Measurements from ENCODE around the gene TM9SF2.

The TM9SF2 gene

DNA sequence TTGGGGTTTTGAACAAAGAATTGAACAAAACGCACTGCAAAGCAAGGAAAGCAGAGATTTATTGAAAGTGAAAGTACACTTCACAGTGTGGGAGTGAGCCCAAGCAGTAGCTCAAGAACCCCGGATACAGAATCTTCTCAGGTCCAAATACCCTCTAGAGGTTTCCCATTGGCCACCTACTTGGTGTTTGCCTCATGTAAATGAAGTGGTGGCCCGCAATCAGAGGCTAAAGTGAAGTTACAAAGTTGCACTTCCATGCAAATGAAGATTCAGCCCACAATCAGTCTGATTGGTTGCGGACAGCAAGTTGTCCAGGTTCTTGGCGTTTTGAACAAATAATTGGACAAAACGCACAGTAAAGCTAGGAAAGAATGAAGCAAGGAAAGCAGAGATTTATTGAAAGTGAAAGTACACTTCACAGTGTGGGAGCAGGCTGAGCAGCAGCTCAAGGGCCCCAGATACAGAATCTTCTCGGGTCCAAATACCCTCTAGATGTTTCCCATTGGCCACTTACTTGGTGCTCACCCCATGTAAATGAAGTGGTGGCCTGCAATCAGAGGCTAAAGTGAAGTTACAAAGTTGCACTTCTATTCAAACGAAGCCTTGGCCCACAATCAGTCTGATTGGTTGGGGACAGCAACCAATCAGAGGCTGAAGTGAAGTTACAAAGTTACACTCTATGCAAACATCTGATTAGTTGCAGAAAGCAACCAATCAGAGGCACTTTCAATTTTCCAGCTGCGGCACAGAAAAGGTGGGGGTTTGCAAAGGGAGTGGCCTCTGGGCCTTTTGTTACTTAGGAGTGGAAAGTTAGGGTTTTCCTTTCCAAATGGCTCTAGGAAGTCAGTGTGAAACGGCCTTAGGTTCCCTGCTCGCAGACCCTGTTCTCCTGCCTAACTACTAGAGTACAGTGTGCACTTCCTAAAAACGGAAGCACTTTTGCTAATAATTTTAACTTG is 4.8 kb upstream of the TM9SF2 start:
- DNase-seq: peak; percentile 49

DNA sequence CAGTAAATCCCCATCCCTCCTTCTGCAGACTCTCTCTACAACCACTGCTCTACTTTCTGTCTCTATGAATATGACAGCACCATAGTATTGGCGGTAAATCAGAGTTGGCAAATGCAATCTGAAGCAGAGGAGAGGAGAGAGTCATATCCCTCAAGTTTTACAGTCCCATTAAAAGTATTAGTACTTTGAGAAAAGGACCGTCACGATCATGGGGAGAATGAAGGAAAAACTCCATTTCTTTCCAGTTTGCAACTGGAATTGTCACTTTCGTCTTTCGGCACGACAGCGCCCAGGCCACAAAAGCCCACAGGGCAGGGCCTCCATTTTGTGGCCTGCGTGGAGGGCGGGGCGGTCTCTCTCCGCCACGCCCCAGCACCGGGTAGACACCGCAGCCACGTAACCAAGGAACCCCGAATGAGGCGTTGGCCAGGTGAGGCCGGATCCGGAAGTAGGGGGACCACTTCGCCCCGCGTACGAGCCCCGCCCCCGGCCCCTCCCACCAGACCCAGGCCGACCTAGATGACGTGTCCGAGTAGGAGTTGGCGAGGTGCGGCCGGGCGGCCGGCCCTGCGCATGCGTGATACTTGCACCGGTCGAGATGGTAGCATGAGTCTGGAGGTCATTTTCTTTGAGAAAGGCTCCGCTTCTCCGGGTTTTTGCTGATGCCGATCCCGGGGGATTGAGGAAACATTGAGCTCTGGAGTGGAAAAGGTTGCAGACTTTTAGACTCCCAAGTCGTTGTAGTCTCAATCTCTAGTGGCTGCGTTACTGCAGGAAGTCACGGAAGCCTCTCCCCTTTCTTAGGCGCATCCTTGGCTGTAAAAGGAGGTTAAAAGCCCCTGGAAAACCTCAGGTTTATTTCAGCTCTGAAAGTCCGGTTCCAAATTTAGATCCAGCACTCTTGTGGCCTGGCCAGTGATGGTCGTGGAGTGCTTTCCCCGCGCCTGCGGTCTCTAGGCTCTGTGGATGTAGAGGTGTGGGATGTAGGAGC is 2.8 kb upstream of the TM9SF2 start:
- peak; percentile 94 for DNase-seq

DNA sequence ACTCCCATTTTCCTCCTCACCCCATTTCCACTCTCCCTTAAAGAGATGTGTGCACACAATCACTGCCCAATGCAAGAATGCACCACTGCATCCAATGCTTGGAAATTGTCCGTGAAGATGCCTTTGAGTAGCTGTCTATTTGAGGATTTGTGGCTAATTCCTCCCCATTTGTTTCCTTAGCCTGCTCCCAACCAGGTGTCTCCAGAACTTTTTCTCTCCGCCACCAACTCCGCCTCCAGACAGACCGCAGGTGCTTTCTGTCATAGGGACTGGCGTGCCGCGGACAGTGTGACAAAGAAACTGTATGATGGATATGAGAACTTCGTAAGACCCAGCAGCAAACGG is 461 bp upstream of the TM9SF2 start:
- DNase-seq: no peak

DNA sequence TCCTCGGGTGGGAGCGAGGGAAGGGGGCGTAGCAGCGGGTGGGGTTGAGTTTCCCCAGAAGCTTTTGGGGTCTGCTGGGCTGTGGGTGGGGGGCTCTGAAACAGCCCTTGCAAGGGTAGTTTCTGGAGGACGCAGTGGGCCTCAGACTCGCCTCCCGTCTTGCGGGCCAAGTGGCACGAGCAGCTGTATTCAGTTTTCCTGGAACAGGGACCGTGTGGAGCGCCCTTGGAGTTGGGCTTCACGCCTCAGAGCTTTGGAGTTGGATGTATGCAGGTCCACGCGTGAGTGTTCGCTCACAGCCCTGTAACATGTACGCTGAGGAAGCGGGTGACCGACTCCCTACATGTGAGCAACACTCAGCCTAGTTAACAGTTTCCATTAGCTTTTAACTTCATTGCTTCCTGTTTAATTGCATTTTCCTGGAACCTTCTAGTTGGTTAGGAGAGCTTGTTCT is 603 bp downstream of the TM9SF2 start:
- DNase-seq: peak; percentile 9

DNA sequence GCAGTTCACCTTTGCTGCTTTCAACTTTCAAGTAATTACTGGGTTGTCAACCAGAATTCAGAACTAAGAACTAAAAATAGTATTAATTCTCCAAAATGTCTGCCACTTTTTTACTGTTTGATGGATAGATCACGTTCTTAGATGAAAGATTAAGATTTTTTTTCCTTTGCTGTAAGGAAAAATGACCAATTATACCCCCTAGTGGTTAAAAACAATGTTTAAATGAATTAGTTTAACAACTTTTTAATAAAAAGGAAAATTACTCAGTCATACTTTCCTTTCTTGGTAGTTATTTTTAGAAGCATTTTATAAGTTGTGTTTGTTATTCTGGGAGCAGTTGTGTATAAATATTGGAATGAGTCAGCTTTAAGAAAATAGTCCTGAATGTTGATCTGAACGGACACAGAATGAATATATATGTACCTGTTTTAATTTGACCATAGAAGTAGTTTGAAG is 4.6 kb downstream of the TM9SF2 start:
- DNase-seq: no peak

DNA sequence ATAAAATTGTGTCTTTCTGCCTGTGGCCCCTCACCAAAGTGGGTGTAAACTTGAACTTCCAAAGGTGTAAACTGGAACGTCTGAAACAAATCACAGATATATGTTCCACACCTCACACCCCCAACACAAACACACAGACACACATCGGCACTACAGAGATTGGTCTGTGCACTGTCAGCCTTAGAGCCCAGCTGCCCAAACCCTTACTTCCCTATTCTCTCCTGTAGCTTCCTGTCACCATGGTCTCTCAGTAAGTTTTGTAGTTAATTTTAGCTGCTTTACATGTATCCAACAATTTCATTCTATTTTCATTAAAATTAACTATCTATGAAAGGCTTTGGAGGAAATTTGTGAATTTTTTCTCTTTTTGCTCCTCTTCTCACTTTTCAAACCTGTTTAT is 5.4 kb downstream of the TM9SF2 start:
- no peak for DNase-seq

DNA sequence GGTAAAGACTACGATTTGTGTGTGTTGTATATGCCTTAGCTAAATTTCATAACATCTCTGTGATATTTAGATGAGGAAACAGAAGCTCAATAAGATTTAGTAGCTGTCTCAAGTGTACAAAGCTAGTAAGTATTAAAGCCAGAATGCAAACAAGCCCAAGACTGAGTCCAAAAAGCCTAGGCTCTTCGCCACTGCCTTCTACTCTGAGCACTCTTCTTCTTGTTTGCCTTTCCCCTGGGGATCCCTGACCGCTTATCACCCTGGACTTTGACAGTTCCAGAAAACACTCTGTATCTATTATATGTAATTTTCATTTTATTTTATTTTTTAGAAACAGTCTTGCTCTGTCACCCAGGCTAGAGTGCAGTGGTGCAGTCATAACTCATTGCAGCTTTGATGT is 5.8 kb downstream of the TM9SF2 start:
- no peak for DNase-seq

DNA sequence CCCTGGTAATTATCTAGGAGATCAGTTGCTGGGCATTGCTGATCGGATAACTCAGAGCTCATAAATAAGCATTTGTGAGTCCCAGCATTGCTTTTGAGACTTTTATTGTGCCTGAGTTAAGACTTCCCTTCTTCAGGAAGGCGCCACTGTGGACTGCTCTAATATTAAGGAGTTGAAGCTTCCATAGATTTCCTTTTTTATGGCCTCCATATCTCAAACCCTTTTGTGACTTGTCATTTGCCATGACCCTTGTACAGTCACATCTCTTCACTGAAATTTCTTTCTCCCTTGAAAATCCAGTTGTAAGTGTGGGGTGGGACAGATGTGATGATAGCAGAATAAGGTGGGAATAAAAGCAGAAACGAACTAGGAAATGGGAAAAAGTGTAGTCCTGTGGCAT is 6.3 kb downstream of the TM9SF2 start:
- DNase-seq: no peak

DNA sequence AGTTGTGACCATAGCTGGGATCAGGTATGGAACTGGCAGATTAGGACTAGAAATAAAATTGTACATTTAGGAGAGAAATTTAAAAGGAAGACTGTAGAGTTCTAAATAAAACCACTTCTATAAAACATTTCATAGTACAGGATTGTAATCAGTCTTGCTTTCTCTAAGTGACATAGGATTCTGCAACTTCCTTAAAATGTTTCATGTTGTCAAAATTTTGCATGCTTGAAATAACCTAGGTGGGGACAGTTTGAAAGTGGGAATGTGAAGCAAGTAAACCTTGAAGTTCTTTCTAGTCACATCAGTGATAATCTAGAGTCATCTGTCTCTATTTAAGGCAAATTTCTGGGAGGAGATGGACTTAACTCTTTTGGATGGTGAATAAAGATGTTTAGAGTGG is 6.7 kb downstream of the TM9SF2 start:
- no peak for DNase-seq

DNA sequence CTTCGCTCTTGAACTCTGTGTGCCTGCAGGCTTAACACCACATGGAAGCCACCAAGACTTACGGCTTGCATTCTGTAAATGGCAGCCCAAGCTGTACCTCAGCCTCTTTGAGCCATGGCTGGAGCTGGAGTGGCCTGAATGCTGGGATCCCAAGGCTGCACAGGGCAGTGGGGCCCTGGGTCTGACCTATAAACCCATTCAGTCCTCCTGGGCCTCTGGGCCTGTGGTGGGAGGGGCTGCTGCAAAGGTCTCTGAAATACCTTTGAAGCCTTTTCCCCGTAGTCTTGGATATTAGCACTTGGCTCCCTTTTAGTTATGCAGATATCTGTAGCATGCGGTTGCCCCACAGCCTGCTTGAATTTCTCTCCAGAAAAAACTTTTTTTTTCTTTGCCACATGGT is 8.2 kb downstream of the TM9SF2 start:
- DNase-seq: no peak

DNA sequence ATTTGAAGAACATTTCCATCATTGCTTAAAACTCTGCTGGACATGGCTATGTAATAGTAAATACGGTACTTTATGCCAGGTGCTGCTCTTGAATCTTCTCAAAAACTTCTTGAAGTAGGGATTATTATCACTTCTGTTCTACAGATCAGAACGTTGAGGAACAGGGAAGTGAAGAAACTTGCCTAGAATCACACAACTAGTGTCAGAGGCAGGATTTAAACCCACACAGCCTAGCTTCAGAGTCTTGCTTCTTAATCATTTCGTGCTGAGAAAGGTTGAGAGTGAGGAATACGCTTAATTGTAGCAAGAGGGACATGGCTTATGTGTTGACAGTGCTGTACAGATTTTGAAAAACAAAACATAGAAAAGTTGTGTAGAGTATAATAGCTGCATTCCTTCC is 13.5 kb downstream of the TM9SF2 start:
- DNase-seq: no peak

DNA sequence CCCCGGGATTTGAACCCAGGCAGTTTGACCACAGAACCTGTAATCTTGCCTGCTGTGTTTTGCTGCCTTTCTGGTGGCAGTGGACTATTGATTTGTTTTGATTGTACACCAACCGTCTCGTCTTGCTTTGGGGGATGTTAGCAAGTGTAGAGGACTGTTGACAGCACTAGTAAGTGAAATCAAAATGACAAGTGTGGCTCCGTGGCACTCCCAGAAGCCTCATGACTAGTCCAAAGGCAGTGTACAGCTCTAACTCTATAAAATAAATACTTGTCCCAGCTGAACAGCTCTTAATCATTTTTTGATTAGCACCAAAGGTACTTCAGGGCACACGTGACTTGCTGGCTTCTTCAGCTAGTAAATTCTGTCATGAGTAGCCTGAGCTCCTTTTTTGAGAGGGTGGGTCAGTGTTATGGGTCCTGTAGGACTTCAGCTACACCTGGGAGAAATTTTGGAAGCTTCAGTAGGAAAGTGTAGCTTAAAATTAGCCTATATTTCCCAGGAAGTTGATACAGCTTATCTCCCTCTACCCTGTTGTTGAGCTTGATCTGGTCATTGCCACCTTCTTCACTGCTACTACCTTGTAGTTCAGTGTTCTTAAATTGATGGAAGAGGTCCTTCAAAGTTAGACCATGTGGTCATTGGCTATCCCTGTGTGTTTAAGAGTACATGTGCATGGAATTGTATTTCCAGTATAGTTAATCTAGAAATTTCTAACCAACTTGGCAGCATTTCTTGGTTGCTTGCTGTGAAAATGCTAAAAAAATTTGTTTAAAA is 15.1 kb downstream of the TM9SF2 start:
- DNase-seq: no peak

DNA sequence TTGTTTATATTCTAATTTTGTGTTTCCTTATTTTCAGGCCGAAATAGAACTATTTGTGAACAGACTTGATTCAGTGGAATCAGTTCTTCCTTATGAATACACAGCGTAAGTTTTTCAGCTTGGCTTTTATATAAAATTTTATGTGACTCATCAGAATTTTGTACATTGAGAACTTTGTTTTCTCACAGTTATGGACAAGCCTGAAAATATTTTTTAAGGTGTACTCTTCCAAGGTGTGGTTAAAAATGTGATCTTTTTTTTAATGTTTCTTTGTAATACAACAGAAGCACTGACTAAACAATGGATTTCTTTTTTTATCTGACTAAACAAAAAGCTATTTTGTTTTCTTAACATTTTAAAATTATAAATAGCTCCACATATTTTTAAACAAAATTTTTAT is 16.3 kb downstream of the TM9SF2 start:
- DNase-seq: no peak

DNA sequence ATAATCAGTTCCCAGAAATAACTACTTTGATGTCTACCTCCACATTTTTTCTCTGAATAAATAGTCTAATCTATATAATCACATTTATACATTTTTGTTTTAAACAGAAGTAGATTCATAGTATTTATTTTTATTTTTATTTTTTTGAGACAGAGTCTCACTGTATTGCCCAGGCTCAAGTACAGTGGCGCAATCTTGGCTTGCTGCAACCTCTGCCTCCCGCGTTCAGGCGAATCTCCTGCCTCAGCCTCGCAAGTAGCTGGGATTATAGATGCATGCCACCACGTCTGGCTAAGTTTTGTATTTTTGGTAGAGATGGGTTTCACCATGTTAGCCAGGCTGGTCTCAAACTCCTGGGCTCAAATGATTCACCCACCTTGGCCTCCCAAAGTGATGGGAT is 16.7 kb downstream of the TM9SF2 start:
- no peak for DNase-seq

DNA sequence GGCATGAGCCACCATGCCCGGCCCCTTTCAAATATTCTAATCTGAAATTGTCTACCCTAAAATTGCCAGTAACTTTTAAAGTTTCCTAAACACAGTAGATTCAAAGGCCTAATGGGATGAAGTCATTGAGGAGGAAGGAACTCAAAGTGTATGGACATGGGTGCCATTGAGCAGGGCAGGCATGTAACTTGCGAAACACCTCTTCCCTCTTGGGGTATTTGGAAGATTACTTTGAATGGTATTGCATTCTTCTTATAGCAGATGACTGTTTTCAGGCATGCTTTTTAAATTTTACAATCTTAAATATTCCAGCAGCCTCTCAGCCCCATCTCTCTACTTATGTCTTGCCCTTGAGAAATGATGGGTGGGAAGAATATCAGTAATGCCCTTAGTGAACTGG is 21.0 kb downstream of the TM9SF2 start:
- no peak for DNase-seq

DNA sequence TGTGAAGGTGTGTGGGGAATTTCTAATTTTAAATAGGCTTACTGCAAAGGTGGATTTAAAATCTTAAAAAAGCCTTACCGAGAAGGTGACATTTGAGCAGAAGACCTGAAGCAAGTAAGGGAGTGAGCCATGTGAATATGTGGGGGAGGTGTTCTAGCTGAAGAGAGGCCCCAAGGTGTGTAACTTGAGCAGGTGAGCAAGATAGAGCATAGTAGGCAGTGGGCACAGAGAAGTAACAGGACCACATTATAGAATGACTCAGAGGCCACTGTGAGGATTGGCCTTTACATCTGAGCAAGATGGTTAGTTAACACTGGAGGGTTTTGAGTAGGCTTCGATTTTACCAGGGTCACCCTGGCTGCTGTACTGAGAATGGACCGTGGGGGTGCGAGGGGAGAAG is 22.6 kb downstream of the TM9SF2 start:
- no peak for DNase-seq

DNA sequence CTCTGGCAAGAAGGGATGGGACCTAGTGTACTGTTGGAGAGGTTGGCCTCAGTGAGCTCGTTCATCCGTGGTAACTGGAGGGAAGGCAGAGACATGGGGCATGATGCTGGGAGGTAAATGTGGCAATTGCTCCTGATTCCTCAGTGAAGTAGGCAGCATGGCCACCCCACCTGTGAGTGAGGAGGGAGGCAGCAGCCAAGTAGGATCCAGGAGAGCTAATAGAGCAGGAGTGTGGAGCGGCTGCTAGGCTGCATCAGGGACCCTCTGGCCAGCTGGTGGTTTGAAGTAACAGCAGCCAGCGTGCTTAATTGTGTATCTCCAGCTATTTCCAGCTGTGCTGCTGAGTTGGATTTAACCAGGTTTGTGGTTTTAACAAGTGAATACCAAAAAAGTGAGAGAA is 24.7 kb downstream of the TM9SF2 start:
- DNase-seq: no peak

DNA sequence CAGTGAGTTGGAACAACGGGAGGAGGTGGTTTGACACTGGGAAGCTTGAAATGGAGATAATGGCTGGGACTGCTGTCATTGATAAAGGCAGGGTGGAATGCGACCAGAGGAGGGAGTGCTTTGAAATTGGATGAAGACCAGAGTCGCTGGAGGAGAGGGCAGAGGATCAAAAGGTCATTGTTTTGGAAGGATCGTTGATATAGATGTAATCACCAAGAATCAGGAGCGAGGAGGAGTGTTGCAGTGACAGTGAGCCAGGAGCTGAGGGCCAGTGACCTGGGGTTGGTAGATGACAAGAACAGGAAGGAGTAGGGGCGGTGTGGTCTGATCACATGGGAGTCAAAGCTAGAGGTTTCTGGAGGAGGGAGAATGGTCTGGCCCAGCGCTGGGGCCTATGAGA is 25.3 kb downstream of the TM9SF2 start:
- no peak for DNase-seq

DNA sequence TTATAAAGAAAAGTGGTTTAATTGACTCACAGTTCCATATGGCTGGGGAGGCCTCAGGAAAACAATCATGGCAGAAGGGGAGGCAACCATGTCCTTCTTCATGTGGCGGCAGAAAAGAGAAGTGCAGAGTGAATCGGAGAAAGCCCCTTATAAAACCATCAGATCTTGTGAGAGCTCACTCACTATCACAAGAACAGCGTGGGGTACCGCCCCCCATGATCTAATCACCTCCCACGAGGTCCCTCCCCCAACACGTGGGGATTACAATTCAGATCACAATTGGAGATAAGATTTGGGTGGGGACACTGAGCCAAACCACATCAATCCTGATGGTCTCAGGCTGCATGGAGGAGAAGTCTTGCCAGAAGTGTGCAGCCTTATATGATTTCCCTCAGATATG is 26.0 kb downstream of the TM9SF2 start:
- DNase-seq: no peak

DNA sequence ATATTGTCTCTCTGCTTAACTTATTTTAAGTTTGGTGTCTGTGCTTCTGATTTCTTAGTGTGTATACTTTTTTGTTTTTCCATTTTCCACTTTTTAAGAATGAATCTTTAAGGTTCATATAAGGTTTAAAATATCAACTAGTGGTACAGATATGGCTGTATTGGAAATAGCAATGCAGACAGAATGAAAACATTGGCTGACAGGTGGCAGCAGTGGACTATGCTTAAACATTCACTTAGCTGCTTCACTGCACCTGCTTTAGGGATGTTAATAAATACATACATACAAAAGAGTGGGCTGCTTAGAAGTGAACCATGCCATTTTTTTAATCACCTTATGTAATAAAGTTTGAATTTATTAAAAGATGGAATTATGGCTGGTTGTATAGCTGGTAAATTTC is 27.3 kb downstream of the TM9SF2 start:
- DNase-seq: no peak

DNA sequence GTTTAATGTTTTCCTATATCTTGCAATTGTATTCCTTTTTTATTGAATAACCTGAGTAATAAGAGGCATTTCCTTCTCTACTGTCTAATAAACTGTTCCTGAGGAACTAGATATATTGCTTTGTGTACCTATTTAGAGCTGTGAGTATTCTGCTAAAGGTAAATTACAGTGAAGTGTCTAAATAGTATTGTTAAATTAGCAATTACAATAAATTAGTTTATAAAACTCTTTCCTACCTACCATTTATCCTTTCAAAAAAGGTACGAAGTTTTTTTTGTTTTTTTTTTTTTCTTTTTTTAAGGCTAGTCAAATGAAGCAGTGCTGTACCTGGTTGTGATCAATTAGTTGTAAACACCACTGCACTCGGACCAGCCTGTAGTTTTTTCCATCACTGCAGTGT is 34.8 kb downstream of the TM9SF2 start:
- DNase-seq: no peak

DNA sequence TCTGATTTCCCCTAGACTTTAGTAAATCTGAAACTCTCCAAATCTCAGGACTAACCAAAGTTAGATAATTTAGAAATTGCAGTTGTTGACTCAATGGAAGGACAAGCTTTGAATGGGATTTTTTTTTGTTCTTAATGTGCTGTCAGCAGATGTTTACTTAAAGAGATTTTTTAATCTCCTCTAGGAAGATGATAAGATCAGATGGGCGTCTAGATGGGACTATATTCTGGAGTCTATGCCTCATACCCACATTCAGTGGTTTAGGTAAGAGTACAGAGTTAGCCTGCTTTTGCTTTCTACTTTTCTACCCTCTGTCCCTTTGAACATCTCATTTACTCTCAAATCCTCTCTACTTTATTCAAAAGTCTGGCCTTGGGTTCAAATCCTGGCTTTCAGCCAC is 39.3 kb downstream of the TM9SF2 start:
- DNase-seq: no peak
